ENCODE results near the gene KRTAP3-2.

Gene KRTAP3-2

DNA sequence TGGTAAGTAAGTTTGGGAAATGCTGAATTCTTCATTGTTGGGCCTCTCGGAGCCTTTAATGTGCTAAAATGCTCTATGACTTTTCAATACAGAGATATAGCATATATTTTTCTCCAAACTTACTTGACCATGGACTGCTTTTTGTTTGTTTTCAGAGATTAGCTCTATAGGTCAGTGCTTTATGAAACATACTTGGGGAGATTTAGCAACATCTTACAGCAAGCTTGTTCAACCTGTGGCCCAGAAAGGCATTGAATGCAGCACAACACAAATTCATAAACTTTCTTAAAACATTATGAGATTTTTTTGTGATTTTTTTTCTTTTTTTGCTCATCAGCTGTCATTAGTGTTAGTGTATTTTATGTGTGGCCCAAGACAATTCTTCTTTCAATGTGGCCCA, 10.2 kb upstream of the KRTAP3-2 start:
- no peak overlapping the region for H3K4me3 ChIP-seq (ENCODE audit: low read length)
- TF ChIP-seq, protein P1, sequence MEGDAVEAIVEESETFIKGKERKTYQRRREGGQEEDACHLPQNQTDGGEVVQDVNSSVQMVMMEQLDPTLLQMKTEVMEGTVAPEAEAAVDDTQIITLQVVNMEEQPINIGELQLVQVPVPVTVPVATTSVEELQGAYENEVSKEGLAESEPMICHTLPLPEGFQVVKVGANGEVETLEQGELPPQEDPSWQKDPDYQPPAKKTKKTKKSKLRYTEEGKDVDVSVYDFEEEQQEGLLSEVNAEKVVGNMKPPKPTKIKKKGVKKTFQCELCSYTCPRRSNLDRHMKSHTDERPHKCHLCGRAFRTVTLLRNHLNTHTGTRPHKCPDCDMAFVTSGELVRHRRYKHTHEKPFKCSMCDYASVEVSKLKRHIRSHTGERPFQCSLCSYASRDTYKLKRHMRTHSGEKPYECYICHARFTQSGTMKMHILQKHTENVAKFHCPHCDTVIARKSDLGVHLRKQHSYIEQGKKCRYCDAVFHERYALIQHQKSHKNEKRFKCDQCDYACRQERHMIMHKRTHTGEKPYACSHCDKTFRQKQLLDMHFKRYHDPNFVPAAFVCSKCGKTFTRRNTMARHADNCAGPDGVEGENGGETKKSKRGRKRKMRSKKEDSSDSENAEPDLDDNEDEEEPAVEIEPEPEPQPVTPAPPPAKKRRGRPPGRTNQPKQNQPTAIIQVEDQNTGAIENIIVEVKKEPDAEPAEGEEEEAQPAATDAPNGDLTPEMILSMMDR (IDR thresholded peaks at IDR 0.05; ENCODE audit: insufficient read depth, low read depth, low read length, missing control alignments) = no peak
- no peak for DNase-seq (ENCODE audit: low read depth)

DNA sequence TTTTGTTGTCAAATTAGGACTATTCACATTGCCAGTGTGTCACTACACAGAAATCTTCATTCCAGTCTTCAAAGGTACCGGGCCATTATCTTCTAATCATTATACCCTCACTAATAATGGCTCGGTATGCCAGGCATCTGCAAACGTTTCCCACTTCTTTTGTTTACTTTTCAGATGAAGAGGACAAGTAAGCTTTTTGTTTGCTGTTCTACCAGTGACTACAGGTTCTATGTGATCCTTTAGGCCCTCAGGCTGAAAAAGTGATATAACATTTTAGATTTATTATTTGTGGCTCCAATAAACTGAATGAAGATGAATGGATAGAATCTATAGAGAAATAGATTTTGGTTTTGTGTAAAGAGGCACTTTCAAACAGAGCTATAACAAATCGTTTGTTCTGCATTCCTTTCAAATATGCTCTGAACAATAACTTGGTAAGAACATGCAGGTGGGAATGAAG, 9.6 kb upstream of the KRTAP3-2 start:
- TF ChIP-seq, protein P1 (IDR thresholded peaks at IDR 0.05; ENCODE audit: insufficient read depth, low read depth, low read length, missing control alignments) = no peak
- peak; percentile 27 for DNase-seq (ENCODE audit: low read depth)
- H3K4me3 ChIP-seq (ENCODE audit: low read length) = no peak overlapping the region

DNA sequence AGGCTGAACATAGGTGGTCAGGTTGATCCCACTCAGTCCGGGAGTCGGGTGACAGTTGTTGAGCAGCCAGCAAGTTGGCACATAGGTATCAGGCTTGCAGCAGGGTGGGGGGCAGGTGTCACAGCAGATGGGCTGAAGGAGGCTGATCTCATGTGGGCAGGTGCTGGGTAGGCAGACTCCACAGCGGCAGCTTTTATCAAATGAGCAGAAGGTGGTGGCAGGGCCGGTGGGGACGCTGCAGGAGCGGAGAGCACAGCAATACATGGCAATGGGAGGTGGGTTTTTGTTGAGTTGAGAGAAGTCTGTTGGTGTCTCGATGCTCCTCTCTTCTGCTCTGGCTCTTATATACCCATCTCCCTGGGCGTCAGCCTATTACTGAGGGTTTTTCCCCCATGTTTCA, 9.1 kb upstream of the KRTAP3-2 start, which contains the start of gene KRTAP3-1:
Gene KRTAP3-1, minus strand, starts transcription at position 318 of the 400 bp plus-strand sequence. Its CDS starts 54 bp downstream, at position 264.
- TF ChIP-seq, protein P1 (IDR thresholded peaks at IDR 0.05; ENCODE audit: insufficient read depth, low read depth, low read length, missing control alignments) = no peak
- H3K4me3 ChIP-seq (ENCODE audit: low read length) = no peak within 1 kb of the TSS
- no peak for DNase-seq (ENCODE audit: low read depth)

DNA sequence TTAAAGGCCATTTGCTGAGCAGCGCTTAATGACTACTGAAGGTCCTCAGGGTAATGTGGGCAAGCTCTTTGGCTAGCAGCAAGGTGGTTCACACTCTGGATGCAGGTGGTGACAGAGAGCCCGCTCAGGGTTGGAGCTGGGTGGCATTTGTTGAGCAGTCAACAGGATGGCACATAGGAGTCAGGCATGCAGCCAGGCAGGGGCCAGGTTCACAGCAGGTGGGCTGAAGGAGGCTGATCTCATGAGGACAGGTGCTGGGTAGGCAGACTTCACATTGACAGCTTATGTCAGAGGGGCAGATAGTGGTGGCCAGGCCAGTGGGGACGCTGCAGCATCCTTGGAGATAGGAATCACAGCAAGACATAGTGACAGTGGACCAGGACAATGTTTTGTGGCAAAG, 4.7 kb upstream of the KRTAP3-2 start:
- no peak overlapping the region for H3K4me3 ChIP-seq (ENCODE audit: low read length)
- DNase-seq (ENCODE audit: low read depth) = no peak
- TF ChIP-seq, protein P1 (IDR thresholded peaks at IDR 0.05; ENCODE audit: insufficient read depth, low read depth, low read length, missing control alignments) = no peak

DNA sequence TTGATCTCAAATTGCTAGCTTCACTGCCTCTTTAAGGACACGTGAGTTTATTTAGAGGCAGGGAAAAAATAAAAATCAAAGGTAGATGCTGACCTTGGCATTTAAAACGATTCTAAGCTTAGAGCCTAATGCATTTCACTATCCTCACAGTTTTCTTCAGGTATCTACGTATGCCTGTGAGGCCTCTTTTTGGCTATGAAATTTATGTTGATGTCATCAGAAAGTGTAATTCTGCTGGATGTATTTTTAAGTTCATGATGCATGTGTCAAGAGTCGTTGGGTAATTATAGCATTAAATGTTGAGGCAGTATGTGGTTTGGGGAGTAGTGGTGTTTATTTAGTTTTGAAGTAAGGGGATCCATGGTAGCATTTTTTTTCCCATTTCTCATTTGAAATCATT, 4.2 kb upstream of the KRTAP3-2 start:
- H3K4me3 ChIP-seq (ENCODE audit: low read length) = no peak overlapping the region
- TF ChIP-seq, protein P1 (IDR thresholded peaks at IDR 0.05; ENCODE audit: insufficient read depth, low read depth, low read length, missing control alignments) = no peak
- DNase-seq (ENCODE audit: low read depth) = no peak

DNA sequence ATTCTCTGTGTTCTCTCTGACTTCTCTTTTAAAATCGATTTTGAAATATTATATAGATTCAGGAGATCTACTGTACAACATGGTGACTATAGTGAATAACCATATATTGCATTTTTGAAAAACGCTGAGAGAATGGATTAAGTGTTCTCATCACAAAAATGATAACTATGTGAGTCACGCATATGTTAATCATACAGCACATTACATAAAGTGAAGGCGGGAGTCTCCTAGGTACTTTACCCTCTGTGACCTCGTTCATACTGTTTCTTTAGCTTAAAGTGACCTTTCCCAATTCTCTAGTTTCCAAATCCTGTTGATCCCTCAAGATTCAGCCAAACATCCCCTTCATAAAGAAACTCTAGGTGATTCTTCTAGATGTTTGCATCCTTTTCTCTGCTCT, 3.1 kb upstream of the KRTAP3-2 start:
- no peak overlapping the region for H3K4me3 ChIP-seq (ENCODE audit: low read length)
- TF ChIP-seq, protein P1 (IDR thresholded peaks at IDR 0.05; ENCODE audit: insufficient read depth, low read depth, low read length, missing control alignments) = no peak
- peak; percentile 85 for DNase-seq (ENCODE audit: low read depth)

DNA sequence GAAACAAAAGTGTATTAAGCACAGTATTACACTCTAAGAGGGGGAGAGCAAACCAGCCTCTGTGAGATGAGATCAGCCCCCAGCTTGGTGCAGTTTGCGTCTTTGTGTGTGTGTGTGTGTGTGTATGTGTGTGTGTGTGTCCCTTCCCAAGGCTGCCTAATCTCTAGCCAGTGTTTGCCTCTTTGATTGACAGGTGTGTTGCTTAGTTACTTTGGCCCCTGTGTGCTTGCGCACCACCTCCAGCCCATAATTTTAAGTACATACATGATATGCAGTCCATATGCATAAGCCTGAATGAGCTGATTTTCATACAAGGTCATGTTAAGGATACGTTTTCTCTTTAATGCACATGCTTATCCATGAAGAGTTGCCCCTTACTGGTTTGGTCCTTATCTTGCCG, 2.1 kb upstream of the KRTAP3-2 start:
- no peak overlapping the region for H3K4me3 ChIP-seq (ENCODE audit: low read length)
- TF ChIP-seq, protein P1 (IDR thresholded peaks at IDR 0.05; ENCODE audit: insufficient read depth, low read depth, low read length, missing control alignments) = no peak
- DNase-seq (ENCODE audit: low read depth) = no peak
